HepG2 (cell line): ENCODE results near the gene PDP2. TPM values are rescaled to one million over a fixed set of nuclear protein-coding genes. Genes with fewer than 3 reads are reported as not detected.
A peak's percentile ranks its signal among the peaks of the same experiment; 100 is the strongest.

Experiments
- CENPT ChIP-seq: sonication (generic); formaldehyde crosslinking; IDR thresholded peaks from 2 replicates; pipeline ENCODE4 v1.8.0; 2022; ENCODE audit warnings: low read depth, mild to moderate bottlenecking, moderate library complexity, missing genetic modification reagents
- NFIB ChIP-seq: sonication (generic); formaldehyde crosslinking; IDR thresholded peaks from 2 replicates; pipeline ENCODE4 v1.9.0; 2021; ENCODE audit warnings: missing genetic modification reagents, mild to moderate bottlenecking, borderline replicate concordance
- ZFP37 ChIP-seq: sonication (generic); formaldehyde crosslinking; IDR thresholded peaks from 2 replicates; pipeline ENCODE4 v1.4.0; 2020; ENCODE audit warnings: missing genetic modification reagents, borderline replicate concordance
- ZNF292 ChIP-seq: sonication (generic); formaldehyde crosslinking; IDR thresholded peaks from 2 replicates; pipeline ENCODE4 v1.8.1; 2022; ENCODE audit warnings: mild to moderate bottlenecking, low read depth, missing genetic modification reagents, borderline replicate concordance
- ZNF431 ChIP-seq: sonication (generic); formaldehyde crosslinking; IDR thresholded peaks from 2 replicates; pipeline ENCODE4 v1.9.0; 2022; ENCODE audit warnings: missing genetic modification reagents, low read depth, mild to moderate bottlenecking, borderline replicate concordance
- ZNF644 ChIP-seq: IDR thresholded peaks from 2 replicates; pipeline ENCODE4 v1.6.1; 2016; ENCODE audit warnings: low read depth
- polyA plus RNA-seq, 8 experiments: library from polyadenylated mRNA; depleted of rRNA in 3 of 8; stranded (reverse) in 7 of 8; unstranded in 1 of 8; fragments of >200 nt; fragmentation: Illumina TruSeq in 4 of 8; extraction: Trizol in 4 of 8; gene quantifications; 2 replicates each; pipeline versions ENCODE4 v1.2.1 to v1.2.3, GENCODE V29; 2011 to 2016; ENCODE audit warnings: low read depth in 4 of 8, missing spikeins in 1 of 8, mixed read lengths in 1 of 8; ENCODE audit not compliant: insufficient read depth in 1 of 8
- total RNA-seq, 5 experiments: library from RNA; depleted of rRNA; stranded (reverse); fragments of >200 nt; fragmentation: Illumina TruSeq; extraction: Trizol; gene quantifications; 2 replicates each; pipeline ENCODE4 v1.2.3, GENCODE V29; 2016; ENCODE audit warnings: low read depth in 1 of 5
- TF ChIP-seq, protein P1 (sequence below), 2 experiments: IDR thresholded peaks; 2 replicates each; pipeline ENCODE4 v1.6.1; 2011 to 2012; ENCODE audit warnings: low read length in 2 of 2, borderline replicate concordance in 1 of 2, low read depth in 1 of 2, mild to moderate bottlenecking in 1 of 2, moderate library complexity in 1 of 2
- TF ChIP-seq, protein P2 (sequence below): IDR thresholded peaks from 2 replicates; pipeline ENCODE4 v1.6.1; 2018; ENCODE audit warnings: missing genetic modification reagents, mild to moderate bottlenecking, missing compliant biosample characterization
- TF ChIP-seq, protein P3 (sequence below): IDR thresholded peaks from 2 replicates; pipeline ENCODE4 v1.4.0; 2020; ENCODE audit warnings: mild to moderate bottlenecking, missing genetic modification reagents
- TF ChIP-seq, protein P4 (sequence below): sonication (generic); formaldehyde crosslinking; IDR thresholded peaks from 2 replicates; pipeline ENCODE4 v1.5.1; 2020; ENCODE audit warnings: missing genetic modification reagents, mild to moderate bottlenecking, borderline replicate concordance
- TF ChIP-seq, protein P5 (sequence below): sonication (generic); formaldehyde crosslinking; IDR thresholded peaks from 2 replicates; pipeline ENCODE4 v1.4.0; 2020; ENCODE audit warnings: missing genetic modification reagents, borderline replicate concordance
- TF ChIP-seq, protein P6 (sequence below): sonication (generic); formaldehyde crosslinking; IDR thresholded peaks from 2 replicates; pipeline ENCODE4 v1.8.0; 2022; ENCODE audit warnings: mild to moderate bottlenecking, missing genetic modification reagents, moderate library complexity

Gene PDP2
- total and polyA plus RNA-seq, 2 of the 13 experiments (the other 11 are each of a cell fraction or from before 2014, with no cell fraction given) = 12.8 to 15.8 TPM

DNA sequence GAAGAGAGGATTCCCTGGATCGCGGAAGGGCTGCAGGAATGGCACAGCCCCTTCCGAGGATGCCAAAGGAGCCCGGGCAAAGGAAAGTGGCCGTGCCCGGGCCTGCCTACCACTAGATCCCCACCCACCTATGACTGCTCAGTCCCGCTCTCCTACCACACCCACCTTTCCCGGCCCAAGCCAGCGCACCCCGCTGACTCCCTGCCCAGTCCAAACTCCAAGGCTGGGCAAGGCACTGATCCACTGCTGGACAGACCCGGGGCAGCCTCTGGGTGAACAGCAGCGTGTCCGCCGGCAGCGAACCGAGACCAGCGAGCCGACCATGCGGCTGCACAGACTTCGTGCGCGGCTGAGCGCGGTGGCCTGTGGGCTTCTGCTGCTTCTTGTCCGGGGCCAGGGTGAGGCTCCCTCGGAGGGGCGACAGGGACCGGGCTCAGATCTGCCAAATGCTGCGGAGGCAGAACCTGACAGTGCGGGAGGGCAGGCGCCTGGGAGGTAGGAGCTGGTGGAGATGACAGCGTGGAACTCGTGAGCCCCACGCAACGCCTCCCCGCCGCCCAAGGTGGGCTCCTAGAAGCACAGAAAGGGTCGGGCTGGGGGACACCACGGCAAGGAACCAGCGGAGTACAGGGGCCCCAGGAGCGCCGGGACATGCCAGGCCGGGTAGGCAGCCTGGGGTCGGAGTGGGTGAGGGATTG lies 55.1 kb downstream of the PDP2 start, which contains the start of gene CES2 (continued):
- TF ChIP-seq, protein P1, sequence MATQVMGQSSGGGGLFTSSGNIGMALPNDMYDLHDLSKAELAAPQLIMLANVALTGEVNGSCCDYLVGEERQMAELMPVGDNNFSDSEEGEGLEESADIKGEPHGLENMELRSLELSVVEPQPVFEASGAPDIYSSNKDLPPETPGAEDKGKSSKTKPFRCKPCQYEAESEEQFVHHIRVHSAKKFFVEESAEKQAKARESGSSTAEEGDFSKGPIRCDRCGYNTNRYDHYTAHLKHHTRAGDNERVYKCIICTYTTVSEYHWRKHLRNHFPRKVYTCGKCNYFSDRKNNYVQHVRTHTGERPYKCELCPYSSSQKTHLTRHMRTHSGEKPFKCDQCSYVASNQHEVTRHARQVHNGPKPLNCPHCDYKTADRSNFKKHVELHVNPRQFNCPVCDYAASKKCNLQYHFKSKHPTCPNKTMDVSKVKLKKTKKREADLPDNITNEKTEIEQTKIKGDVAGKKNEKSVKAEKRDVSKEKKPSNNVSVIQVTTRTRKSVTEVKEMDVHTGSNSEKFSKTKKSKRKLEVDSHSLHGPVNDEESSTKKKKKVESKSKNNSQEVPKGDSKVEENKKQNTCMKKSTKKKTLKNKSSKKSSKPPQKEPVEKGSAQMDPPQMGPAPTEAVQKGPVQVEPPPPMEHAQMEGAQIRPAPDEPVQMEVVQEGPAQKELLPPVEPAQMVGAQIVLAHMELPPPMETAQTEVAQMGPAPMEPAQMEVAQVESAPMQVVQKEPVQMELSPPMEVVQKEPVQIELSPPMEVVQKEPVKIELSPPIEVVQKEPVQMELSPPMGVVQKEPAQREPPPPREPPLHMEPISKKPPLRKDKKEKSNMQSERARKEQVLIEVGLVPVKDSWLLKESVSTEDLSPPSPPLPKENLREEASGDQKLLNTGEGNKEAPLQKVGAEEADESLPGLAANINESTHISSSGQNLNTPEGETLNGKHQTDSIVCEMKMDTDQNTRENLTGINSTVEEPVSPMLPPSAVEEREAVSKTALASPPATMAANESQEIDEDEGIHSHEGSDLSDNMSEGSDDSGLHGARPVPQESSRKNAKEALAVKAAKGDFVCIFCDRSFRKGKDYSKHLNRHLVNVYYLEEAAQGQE (IDR thresholded peaks at IDR 0.05; ENCODE audit: borderline replicate concordance in 1 of 2, low read depth in 1 of 2, low read length in 2 of 2) = peak in 1 of 2 experiments; percentile 69; a peak in 2 of 4 replicates
- TF ChIP-seq, protein P2, sequence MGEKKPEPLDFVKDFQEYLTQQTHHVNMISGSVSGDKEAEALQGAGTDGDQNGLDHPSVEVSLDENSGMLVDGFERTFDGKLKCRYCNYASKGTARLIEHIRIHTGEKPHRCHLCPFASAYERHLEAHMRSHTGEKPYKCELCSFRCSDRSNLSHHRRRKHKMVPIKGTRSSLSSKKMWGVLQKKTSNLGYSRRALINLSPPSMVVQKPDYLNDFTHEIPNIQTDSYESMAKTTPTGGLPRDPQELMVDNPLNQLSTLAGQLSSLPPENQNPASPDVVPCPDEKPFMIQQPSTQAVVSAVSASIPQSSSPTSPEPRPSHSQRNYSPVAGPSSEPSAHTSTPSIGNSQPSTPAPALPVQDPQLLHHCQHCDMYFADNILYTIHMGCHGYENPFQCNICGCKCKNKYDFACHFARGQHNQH (CRISPR knock-in tag) = peak; percentile 78
- TF ChIP-seq ZNF644 (0 out of 2 replicates have a peak, but pooled peaks have one; percentile 33), CENPT (CRISPR knock-in tag) (no peak), ZNF292 (peak; percentile 88), ZFP37 (CRISPR knock-in tag) (0 out of 2 replicates have a peak, but pooled peaks have one; percentile 78), NFIB (CRISPR knock-in tag) (peak; percentile 87; the same call in 1 of the 2 replicates), ZNF431 (CRISPR knock-in tag) (peak; percentile 67)
- TF ChIP-seq, protein P3, sequence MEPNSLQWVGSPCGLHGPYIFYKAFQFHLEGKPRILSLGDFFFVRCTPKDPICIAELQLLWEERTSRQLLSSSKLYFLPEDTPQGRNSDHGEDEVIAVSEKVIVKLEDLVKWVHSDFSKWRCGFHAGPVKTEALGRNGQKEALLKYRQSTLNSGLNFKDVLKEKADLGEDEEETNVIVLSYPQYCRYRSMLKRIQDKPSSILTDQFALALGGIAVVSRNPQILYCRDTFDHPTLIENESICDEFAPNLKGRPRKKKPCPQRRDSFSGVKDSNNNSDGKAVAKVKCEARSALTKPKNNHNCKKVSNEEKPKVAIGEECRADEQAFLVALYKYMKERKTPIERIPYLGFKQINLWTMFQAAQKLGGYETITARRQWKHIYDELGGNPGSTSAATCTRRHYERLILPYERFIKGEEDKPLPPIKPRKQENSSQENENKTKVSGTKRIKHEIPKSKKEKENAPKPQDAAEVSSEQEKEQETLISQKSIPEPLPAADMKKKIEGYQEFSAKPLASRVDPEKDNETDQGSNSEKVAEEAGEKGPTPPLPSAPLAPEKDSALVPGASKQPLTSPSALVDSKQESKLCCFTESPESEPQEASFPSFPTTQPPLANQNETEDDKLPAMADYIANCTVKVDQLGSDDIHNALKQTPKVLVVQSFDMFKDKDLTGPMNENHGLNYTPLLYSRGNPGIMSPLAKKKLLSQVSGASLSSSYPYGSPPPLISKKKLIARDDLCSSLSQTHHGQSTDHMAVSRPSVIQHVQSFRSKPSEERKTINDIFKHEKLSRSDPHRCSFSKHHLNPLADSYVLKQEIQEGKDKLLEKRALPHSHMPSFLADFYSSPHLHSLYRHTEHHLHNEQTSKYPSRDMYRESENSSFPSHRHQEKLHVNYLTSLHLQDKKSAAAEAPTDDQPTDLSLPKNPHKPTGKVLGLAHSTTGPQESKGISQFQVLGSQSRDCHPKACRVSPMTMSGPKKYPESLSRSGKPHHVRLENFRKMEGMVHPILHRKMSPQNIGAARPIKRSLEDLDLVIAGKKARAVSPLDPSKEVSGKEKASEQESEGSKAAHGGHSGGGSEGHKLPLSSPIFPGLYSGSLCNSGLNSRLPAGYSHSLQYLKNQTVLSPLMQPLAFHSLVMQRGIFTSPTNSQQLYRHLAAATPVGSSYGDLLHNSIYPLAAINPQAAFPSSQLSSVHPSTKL = peak; percentile 63
- TF ChIP-seq, protein P4, sequence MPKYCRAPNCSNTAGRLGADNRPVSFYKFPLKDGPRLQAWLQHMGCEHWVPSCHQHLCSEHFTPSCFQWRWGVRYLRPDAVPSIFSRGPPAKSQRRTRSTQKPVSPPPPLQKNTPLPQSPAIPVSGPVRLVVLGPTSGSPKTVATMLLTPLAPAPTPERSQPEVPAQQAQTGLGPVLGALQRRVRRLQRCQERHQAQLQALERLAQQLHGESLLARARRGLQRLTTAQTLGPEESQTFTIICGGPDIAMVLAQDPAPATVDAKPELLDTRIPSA (CRISPR knock-in tag) = peak; percentile 25; the same call in 1 of the 2 replicates
- TF ChIP-seq, protein P5, sequence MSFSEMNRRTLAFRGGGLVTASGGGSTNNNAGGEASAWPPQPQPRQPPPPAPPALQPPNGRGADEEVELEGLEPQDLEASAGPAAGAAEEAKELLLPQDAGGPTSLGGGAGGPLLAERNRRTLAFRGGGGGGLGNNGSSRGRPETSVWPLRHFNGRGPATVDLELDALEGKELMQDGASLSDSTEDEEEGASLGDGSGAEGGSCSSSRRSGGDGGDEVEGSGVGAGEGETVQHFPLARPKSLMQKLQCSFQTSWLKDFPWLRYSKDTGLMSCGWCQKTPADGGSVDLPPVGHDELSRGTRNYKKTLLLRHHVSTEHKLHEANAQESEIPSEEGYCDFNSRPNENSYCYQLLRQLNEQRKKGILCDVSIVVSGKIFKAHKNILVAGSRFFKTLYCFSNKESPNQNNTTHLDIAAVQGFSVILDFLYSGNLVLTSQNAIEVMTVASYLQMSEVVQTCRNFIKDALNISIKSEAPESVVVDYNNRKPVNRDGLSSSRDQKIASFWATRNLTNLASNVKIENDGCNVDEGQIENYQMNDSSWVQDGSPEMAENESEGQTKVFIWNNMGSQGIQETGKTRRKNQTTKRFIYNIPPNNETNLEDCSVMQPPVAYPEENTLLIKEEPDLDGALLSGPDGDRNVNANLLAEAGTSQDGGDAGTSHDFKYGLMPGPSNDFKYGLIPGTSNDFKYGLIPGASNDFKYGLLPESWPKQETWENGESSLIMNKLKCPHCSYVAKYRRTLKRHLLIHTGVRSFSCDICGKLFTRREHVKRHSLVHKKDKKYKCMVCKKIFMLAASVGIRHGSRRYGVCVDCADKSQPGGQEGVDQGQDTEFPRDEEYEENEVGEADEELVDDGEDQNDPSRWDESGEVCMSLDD (CRISPR knock-in tag) = peak; percentile 69; the same call in 1 of the 2 replicates
- TF ChIP-seq, protein P6, sequence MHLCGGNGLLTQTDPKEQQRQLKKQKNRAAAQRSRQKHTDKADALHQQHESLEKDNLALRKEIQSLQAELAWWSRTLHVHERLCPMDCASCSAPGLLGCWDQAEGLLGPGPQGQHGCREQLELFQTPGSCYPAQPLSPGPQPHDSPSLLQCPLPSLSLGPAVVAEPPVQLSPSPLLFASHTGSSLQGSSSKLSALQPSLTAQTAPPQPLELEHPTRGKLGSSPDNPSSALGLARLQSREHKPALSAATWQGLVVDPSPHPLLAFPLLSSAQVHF (CRISPR knock-in tag) = peak; percentile 92; the same call in 1 of the 2 replicates
